Measurements from ENCODE around the gene CCBE1.
"Not testable (repeated sequence)": the region's sequence is repeated elsewhere in the genome, so short reads cannot be mapped to it uniquely, and the experiment has no call there.

The CCBE1 gene

DNA sequence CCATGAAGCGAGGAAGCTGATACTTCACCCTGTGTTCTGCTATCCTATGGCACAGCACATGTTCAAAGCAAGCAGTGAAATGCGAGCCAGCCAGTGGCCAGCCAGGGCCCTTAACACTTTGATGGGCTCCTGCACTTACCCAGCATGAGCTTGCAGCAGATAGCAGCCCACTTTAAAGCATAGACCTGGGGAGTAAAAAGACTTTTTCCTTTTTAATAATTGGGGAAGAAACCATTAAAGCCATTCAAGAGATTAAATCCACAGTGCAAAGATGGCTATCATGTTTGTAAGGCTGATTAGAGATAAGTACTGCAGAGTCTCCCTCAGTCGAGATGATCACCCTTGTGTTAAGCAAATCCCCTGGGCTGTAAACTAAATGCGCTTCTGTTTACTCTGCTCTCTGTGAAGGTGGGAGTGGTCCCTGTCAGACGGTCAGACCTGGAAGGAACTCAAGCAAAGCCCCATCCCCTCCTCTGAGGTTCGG is 15.7 kb downstream of the CCBE1 start:
- no peak for DNase-seq (ENCODE audit: low read depth, low spot score)

DNA sequence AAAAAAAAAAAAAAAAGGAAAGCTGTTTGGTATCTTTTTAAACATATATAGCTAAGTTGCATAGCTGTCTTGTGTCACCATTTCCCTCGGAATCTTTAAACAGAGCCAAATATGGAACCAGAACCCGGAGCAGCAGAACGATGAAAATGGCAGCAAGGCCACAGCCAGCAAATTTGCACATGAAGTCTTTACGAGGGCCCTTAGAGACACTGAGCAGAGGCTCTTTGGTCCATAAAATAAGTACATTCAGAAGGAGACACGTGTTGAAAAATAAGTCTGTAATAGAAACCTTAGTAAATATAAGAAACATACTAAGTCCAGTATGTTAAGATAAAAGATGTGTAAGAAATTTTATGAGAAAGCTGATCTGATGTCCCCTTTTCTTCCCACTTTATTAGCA is 16.2 kb downstream of the CCBE1 start:
- no peak for DNase-seq (ENCODE audit: low read depth, low spot score)

DNA sequence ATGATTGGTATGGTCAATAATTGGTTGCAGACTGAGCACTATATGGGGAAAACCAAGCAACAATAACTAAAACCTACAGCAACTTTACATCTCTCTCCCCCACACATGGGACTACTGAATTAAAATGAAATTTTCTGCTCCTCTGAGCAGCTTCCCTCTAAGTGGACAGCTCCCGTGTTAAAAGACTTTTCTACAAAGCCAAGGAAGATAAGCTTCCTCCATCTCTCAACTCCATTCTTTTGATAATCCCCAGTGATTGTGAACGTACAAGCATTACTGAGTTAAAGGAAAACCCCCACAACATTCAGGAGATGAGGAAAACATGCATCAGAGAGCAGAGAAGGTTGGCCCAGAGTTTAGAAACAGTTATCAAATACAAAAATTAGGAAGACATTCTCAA is 21.9 kb downstream of the CCBE1 start:
- no peak for DNase-seq (ENCODE audit: low read depth, low spot score)

DNA sequence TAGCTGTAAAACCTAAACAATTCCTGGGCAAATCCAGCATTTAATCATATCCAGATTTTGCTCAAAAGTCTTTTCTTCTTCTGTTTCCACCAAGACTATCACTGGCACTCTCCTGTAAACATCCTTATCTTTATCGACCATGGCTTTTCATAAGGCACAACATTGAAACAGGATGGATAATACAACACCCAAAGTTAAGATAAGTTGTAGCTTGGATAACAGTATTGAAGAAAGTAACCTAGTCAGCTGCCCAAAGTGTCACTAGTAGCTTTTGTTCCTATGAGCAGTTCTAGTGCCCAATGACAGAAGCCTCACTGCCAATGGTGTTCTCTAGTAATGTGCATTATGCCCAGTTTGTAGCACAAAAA is 22.3 kb downstream of the CCBE1 start:
- no peak for DNase-seq (ENCODE audit: low read depth, low spot score)

DNA sequence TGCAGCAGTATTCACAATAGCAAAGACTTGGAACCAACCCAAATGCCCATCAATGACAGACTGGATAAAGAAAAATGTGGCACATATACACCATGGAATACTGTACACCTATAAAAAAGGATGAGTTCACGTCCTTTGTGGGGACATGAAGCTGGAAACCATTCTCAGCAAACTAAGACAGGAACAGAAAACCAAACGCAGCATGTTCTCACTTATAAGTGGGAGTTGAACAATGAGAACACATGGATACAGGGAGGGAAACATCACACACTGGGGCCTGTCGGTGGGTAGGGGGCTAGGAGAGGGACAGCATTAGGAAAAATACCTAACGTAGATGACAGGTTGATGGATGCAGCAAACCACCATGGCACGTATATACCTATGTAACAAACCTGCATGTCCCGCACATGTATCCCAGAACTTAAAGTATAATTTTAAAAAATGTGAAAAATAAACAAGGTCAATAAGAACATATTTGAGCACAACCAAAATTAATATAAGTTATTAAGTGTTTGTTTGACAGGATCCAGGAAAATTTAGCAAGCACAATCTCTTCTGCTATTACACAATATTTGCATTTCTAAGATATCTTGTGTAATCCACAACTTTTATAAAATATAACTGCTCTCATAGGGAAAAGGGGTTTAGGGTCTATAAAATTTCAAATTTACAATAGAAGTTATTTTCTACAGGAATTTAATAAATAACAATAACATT is 22.9 kb downstream of the CCBE1 start:
- DNase-seq (ENCODE audit: low read depth, low spot score) = no peak

DNA sequence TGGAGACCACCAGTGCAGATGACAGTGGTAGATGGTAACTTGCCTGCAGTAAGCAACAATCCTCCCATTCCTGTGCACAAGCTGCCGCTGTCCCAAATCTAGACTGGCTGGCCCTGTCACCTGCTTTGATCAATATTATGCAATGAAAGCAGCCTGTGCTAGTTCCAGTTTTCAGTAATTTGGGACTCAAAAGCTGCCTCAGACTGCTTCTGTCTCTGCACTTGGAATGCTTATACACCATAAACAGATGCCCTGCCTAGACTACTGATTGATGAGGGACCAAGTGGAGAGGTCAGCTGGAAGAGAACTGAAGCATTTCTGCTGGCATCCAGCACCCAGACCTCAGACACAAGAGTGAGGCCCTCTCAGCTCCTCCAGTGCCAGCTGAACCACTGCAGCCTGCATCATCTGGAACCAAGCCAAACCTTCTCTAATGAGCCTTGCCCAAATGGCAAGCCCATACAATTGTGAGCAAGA is 24.9 kb downstream of the CCBE1 start:
- DNase-seq (ENCODE audit: low read depth, low spot score) = no peak

DNA sequence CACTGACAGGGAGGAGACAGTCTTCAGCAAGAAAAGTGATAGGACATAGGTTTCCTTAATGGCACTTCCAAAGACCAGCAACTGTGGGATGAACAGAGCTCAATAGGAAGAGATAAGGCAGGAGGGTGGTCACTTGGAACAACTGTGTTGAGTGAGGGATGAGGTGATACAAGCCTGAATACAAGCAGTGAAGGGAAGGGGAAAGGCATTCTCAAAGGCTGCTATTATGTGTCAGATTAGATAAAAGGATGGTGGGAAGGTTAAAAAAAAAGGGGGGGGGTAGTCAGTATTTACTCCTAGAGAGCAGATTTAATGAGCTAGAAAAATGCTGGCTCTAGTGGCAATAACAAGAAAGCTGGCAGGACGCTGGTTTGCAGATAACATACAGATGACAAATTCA is 25.7 kb downstream of the CCBE1 start:
- DNase-seq (ENCODE audit: low read depth, low spot score) = no peak

DNA sequence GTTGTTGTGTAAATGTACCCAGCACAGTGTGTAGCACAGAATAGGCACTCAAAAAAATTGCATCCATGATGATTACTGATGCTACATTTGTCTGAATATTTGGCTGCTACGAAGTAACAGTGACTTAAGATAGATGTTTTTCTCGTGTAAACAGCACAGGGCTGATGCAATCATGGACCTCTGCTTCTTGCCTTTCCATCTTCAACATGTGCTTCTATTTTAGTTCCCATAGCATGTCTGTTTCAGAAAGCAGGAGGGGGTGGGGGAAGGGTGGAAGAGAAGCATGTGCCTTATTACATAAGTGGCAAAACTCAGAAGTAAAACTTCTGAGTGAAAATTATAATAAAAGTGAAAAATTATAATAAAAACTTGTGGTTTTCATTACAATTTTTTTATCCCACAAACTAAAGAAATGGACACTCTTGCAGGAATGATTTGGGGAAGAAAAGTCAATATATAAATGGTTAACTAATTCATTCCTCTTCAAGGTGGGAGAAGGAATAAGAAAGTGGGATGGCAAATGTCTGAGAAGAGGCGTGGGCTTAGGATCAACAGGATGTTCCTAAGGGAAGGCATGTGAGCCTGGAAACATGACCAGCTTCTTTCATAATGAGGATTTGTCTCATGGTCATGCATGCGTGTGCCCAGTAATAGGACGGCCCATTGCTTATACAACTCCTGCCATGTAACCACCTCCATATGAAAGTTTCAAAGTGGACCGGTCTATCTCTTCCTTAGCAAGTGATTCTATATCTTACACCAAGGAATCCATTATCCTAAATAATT is 27.2 kb downstream of the CCBE1 start:
- no peak for DNase-seq (ENCODE audit: low read depth, low spot score)

DNA sequence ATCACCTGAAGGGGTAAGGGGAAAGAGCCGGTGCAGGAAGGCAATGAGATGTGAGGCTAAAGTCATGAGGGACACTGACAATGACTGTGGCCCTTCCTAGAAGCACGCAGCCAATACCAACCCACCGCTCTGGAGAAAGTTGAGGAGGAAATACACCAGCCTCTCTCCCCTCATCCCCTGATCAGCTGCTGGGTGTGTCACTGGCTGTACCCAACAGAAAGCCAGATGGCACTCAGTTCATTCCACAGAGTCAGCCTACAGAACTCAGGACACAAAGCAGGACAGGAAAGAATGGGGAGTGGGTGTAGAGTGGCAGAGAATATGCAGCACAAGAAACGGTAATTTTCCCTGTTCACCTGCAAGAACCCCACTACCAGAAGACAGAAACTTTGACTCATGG is 29.7 kb downstream of the CCBE1 start:
- DNase-seq (ENCODE audit: low read depth, low spot score) = no peak

DNA sequence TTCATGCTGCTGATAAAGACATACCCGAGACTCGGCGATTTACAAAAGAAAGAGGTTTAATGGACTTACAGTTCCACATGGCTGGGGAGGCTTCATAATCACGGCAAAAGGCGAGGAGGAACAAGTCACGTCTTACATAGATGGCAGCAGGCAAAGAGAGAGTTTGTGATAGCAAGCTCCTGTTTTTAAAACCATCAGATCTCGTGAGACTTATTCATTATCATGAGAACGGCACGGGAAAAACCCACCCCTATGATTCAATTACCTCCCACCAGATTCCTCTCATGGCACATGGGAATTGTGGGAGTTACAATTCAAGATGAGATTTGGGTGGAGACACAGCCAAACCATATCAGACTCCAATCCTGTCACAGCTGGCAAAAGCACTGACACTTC is 31.2 kb downstream of the CCBE1 start:
- not testable (repeated sequence) for DNase-seq (ENCODE audit: low read depth, low spot score)

DNA sequence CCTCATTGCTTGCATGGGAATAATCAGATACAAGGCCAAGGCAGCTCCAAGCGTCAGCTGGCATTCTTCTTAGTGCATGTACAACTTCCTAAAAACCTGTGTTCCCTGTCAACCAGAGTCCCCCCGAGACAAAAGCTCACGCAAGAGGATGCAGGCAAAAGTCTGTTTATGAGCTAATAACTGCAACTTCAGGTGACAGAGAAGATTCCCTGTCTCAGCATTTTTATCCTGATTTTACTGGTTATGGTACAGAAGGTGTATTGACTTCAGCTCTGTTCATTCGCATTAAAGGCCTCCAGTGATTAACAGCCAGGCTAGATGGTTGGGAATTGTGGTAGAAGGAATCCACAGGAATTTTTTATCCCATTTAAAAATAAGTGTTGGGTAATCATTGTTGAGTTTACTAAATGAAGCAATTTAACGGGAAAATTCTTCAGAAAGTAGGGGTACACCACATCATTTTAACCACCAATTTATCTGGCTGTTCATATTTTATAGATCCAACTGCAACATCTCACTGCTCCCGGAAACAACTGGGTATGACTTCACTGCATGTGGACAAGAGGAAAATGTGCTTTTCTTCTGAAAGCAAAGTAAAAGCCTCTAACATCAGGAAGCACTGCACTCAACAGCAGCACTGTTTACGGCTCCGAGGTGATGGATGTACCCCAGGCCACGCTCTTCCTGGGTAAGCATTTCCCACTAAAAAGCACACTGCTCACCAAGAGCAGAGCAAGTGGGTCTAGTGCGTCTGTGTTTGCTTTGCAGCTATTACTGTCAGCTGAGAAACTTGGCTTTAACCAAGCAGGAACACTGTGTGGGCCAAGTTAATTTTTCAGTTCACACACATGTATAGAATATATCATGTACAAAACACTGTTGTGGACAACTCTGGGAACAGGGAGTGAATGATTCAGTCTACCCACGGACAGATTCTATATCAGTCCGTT is 31.9 kb downstream of the CCBE1 start:
- no peak for DNase-seq (ENCODE audit: low read depth, low spot score)

DNA sequence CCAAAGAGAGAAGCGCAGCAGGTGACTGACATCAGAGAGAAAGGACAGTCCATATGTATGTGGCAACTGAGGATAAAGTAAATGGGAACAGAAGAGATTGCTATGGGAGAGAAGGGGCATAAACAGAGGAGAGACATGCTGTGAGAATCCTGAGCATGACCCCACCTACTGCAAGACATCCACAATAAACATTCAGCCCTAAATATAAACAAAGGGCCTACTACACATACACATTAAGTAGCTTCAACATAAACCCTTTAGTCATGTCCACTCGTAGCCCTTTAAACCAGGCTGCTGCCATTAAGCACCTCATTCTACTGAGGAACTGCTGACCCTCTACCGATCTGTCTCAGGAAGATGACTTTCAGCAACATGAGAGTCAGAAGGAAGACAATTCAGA is 32.9 kb downstream of the CCBE1 start:
- no peak for DNase-seq (ENCODE audit: low read depth, low spot score)

DNA sequence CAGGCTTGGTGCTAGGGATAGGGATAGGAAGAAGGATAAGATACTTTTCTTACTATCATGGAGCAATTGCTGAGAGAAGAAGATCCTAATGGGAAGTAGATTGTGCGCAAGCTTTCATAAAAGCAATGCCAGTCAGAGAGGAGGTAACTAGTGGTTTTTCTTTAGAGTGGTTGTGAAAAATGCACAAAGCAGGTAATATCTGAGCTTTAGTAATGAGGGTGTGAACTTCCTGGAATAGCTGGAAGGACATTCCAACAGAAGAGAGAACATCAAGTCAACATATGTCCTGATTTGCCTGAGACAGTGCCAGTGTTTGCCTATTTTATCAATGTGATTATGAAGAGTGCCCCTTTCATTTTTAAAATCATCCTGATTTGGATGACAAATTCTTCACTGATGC is 34.1 kb downstream of the CCBE1 start:
- DNase-seq (ENCODE audit: low read depth, low spot score) = no peak

DNA sequence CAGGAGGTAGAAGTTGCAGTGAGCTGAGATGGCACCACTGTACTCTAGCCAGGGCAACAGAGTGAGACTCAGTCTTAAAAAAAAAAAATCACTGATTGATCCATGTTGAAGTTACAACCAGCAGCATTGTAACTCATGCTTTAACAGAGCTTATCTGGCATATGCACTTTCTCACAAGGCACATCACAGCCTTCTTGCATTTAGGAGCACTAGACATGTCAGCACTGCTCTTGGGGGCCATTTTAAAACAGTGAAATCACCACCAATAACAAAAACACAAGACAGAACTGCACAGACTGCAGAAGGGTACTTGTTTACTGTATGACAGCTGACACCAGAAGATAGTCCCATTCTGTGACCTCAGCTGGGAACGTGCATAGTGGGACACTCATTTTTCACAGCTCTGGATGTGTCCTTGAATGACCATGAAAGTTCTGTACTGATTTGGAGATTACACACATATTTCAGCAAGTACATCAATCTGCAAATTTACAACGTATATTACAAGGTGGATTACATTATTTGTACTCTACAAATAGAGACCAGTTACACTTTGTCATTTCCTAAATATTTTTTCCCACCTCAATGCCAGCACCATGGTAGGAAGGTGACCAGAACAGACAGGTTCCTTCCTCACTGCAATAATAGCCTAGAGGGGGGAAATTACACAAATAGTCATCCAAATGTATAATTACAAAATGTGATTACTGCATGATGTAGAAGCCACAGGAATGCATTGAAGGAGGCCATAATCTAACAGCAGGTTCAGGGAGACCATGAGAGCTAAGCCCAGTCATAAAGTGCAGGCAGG is 35.1 kb downstream of the CCBE1 start:
- DNase-seq (ENCODE audit: low read depth, low spot score) = no peak

DNA sequence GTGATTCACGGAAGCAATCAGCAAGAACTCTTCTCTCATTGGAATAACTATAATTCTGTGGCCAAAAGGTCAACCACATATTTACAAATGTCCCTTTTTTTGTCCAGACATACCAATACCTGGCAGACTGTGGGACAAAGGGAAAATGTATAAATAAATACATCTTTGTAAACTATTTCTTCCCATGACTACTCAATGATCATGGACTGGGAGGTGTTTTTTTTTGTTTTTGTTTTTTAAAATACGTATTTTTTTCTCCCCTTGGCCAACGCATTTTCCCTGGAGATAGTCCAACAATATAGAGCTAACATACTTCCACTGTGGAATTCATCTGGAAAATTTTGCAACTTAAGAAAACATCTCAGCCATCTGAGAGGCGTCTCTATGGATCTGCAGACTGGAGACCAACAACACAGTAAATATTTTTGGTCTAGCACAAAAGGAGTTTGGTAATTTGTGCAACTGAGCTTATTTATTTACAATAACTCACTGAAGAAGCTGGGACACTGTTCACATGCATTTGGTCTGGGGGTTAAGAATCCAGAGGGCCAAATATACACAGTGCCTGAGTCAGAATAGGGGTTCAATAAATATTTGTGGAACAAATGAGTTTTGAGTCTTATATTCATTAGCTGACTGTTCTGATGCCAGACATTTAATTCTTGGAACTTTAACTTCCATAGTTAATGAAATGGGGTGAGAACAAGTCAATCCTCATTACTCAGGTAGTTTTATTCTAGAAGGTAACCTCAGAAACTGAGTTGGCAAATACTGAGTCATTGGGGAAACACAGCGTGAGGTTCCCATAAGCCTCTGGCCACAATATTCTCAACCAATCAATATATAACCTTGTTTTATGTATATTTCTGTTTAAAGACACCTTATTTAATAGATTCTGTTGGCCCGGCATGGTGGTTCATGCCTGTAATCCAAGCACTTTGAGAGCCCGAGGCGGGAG is 36.2 kb downstream of the CCBE1 start:
- DNase-seq (ENCODE audit: low read depth, low spot score) = no peak

DNA sequence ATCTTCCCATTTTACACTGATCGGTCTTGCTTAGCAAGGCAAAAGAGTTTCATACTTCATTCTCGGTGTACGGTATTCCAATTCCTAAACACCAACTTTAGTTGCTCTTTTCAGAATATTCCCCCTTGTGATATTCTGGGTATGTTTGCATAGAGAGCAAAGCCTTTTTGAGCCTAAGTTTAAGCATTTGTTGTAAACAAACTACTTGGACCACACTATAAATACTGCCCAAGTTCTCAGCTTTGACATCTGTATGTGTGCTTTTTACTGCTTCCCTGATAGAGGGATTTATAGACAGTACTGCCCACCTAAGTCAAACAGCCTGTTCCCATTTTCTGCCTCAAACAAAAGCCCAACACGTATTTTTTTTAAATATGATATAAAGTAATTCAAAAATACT is 36.9 kb downstream of the CCBE1 start:
- DNase-seq (ENCODE audit: low read depth, low spot score) = no peak

DNA sequence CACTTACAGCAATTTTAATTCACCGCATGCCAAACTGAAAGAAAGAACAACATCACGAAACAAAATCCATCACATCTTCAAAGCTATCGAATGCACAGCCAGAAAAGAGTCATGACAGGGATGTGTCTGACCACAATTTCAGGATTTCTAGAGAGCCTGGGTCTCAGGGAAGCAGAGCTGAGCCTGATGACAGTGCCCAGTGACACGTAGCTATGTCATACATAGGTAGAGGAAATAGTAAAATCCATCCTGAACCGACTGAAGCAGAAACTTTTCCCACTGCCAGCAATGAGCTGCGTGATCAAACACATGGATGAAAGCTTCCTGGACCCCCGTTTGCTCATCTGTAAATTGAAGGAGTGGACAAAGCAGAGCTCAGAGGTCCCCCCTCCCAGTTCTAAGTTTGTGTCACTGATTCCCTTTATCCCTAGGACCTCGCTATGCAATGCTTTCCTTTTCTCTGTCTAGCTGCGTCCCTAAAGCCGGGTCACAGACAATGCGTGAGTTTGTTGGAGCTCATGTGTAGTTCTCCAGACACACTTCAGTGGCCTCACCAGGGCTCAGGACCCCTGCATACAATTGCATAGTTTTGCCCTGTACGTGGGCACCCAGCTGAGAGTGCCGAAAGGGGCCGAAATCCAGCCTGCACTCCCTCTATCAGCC is 37.6 kb downstream of the CCBE1 start:
- no peak for DNase-seq (ENCODE audit: low read depth, low spot score)

DNA sequence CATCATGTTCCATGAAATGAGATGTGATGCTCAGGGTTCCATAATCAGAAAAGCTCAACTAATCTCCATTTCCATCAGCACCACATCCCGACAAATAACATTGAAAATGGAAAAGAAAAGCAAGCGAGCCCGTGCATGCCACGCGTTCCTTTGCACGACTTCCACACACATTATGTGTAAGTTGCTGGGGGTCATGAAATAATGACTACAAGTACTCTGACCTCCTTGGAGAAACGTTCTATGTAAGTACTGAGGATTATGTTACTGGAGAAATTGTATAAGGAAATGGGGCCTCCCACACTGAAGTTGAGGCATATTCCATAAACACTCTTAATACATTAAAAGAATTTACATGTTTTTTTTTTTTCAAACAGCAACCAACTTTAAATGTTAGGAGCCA is 38.3 kb downstream of the CCBE1 start:
- DNase-seq (ENCODE audit: low read depth, low spot score) = no peak

DNA sequence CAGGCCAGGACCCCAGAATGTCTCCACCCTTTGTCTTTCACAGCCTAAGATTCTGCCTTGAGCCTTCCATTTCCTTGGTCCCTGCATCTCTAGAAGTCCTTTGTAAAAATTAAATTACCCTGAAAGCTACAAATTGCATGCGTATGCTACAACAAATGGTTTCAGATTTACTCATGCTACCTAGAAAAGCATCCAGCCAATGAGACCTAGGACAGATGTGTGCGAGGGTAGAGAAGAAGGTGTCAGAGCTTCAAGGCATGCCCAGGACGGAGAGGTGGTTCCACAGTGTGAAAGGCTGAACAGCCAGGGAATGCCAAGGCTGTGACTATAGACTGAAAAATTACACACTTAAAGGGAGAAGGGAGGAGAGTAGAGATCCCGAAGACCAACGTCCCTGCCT is 40.2 kb downstream of the CCBE1 start:
- DNase-seq (ENCODE audit: low read depth, low spot score) = no peak
